ENCODE results near the gene TMEM169.

TMEM169 gene

DNA sequence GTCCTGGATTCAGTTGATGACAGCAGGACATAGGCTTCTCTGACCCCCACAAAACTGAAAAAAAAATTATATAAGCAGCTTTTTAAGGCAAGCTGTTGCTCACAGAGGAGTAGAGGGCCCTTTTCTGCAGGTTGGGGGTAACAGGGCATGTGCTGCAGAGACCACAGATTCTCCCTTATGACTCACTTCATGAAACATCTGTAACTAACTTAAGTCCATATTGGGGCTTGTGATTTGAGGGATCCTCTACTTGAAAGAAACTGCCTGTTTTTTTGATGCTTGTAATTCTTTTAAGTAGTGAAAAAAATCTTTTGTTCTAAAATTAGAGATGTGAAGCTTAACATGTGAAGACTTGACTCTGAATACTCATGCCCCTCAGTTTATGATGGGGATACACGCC lies 60.8 kb downstream of the TMEM169 start:
- H3K4me1 ChIP-seq (ENCODE audit: control insufficient read depth in 2 of 2, insufficient read depth in 1 of 2, low read depth in 1 of 2, low read length in 2 of 2): no peaks in the 10 kb centered on the region
- H3K18ac ChIP-seq (ENCODE audit: low read length): no peak overlapping the region
- no peaks in the 10 kb centered on the region for H3K9me3 ChIP-seq (replicated peaks in 1 of 2; ENCODE audit: control insufficient read depth in 2 of 2, insufficient read depth in 1 of 2, low read depth in 1 of 2, low read length in 2 of 2)
- H3K23ac ChIP-seq (ENCODE audit: low read depth, low read length, poor library complexity): no peak overlapping the region
- no peaks in the 10 kb centered on the region for H3K27me3 ChIP-seq (ENCODE audit: control insufficient read depth in 3 of 3, insufficient read depth in 3 of 3, low read depth in 1 of 3, low read length in 3 of 3)
- no peak overlapping the region for H3K4me2 ChIP-seq (ENCODE audit: insufficient read depth, low read length, poor library complexity, severe bottlenecking)
- no peak overlapping the region for H3K4me3 ChIP-seq (ENCODE audit: low read length in 2 of 2)
- no peak overlapping the region for H3K14ac ChIP-seq (ENCODE audit: low read length)
- no peak overlapping the region for H2AFZ ChIP-seq (ENCODE audit: low read length)
- DNase-seq (ENCODE audit: low spot score): no peak
- no peak overlapping the region for H2AK5ac ChIP-seq (ENCODE audit: low read depth, low read length)
- H2BK15ac ChIP-seq (ENCODE audit: low read length): no peak overlapping the region
- no peak overlapping the region for H2BK5ac ChIP-seq (ENCODE audit: low read length)
- no peak overlapping the region for H3K4ac ChIP-seq (ENCODE audit: low read length)
- H3K9ac ChIP-seq (ENCODE audit: low read depth, low read length, poor library complexity): no peak overlapping the region
- H2BK12ac ChIP-seq (ENCODE audit: low read length): no peak overlapping the region
- WGBS, 2 donors (ENCODE audit: extremely low coverage in 2 of 2, insufficient read length in 2 of 2, insufficient replicate concordance in 1 of 2): no CpG with 5 or more reads among the region's 1 CpG
- H3K36me3 ChIP-seq (replicated peaks in 1 of 2; ENCODE audit: control insufficient read depth in 2 of 2, insufficient read depth in 2 of 2, low read length in 2 of 2): peaks cover 48 to 99% of the 10 kb centered on the region in 2 donors
- H4K91ac ChIP-seq (ENCODE audit: low read depth, low read length, poor library complexity): no peak overlapping the region
- peaks cover 4% of the 10 kb centered on the region for H3K79me1 ChIP-seq (ENCODE audit: low read depth, low read length)
- no peak overlapping the region for H2BK120ac ChIP-seq (ENCODE audit: low read depth, low read length)
- H4K8ac ChIP-seq (ENCODE audit: low read depth, low read length): no peak overlapping the region
- H3K27ac ChIP-seq (replicated peaks; ENCODE audit: low read length): no peak overlapping the region

DNA sequence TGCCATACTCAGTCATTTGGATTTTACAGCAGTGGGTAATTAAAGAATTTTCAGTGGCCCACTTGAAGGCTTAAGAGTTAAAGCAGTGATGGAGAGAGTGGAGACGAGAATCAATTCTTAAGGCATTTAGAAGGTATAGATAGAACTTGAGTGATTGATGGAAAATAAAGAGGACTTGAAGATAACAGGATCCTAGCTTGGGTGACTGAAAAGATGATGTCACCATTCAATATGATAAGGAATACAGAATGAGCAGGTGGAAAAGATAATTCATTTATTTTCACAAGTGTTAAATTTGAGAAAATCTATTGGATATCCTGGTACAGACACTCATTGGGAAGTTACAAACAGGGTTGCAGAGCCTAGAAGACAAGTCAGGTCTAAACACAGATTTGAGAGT lies 62.7 kb downstream of the TMEM169 start:
- Histone ChIP-seq H2BK15ac (ENCODE audit: low read length) (no peak overlapping the region), H3K9ac (ENCODE audit: low read depth, low read length, poor library complexity) (no peak overlapping the region), H3K9me3 (replicated peaks in 1 of 2; ENCODE audit: control insufficient read depth in 2 of 2, insufficient read depth in 1 of 2, low read depth in 1 of 2, low read length in 2 of 2) (no peaks in the 10 kb centered on the region), H3K23ac (ENCODE audit: low read depth, low read length, poor library complexity) (no peak overlapping the region), H3K79me1 (ENCODE audit: low read depth, low read length) (peaks cover 2% of the 10 kb centered on the region), H3K14ac (ENCODE audit: low read length) (no peak overlapping the region), H2BK5ac (ENCODE audit: low read length) (no peak overlapping the region), H2AK5ac (ENCODE audit: low read depth, low read length) (no peak overlapping the region), H3K27me3 (ENCODE audit: control insufficient read depth in 3 of 3, insufficient read depth in 3 of 3, low read depth in 1 of 3, low read length in 3 of 3) (no peaks in the 10 kb centered on the region), H3K4ac (ENCODE audit: low read length) (no peak overlapping the region), H3K4me3 (ENCODE audit: low read length in 2 of 2) (no peak overlapping the region), H3K4me1 (ENCODE audit: control insufficient read depth in 2 of 2, insufficient read depth in 1 of 2, low read depth in 1 of 2, low read length in 2 of 2) (no peaks in the 10 kb centered on the region), H3K18ac (ENCODE audit: low read length) (no peak overlapping the region), H3K27ac (replicated peaks; ENCODE audit: low read length) (no peak overlapping the region), H2BK12ac (ENCODE audit: low read length) (no peak overlapping the region), H4K8ac (ENCODE audit: low read depth, low read length) (no peak overlapping the region), H2AFZ (ENCODE audit: low read length) (no peak overlapping the region), H2BK120ac (ENCODE audit: low read depth, low read length) (no peak overlapping the region), H3K4me2 (ENCODE audit: insufficient read depth, low read length, poor library complexity, severe bottlenecking) (no peak overlapping the region), H4K91ac (ENCODE audit: low read depth, low read length, poor library complexity) (no peak overlapping the region), H3K36me3 (replicated peaks in 1 of 2; ENCODE audit: control insufficient read depth in 2 of 2, insufficient read depth in 2 of 2, low read length in 2 of 2) (peaks cover 36 to 99% of the 10 kb centered on the region in 2 donors)
- DNase-seq (ENCODE audit: low spot score): no peak
- no CpG with 5 or more reads among the region's 1 CpG for WGBS, 2 donors (ENCODE audit: extremely low coverage in 2 of 2, insufficient read length in 2 of 2, insufficient replicate concordance in 1 of 2)

DNA sequence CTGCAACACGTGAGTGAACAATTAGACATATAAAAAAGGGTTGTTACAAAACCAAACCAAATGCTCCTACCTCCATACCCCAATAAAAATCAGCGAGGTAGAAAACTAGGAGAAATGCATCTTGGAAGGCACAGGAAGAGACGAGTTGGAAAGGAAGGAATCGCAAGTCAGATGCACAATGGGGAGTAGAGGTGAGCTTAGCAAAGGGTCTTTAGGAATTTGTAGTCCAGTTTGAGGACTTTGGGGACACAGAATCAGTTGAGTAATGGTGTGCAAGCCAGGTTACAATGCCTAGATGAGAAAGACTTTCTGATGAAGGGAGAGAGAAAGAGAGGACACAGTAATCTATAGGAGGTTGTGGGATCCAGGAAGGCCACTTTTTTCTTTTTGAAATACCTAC lies 63.1 kb downstream of the TMEM169 start:
- Histone ChIP-seq H3K9me3 (replicated peaks in 1 of 2; ENCODE audit: control insufficient read depth in 2 of 2, insufficient read depth in 1 of 2, low read depth in 1 of 2, low read length in 2 of 2) (no peaks in the 10 kb centered on the region), H2BK5ac (ENCODE audit: low read length) (no peak overlapping the region), H4K91ac (ENCODE audit: low read depth, low read length, poor library complexity) (no peak overlapping the region), H3K36me3 (replicated peaks in 1 of 2; ENCODE audit: control insufficient read depth in 2 of 2, insufficient read depth in 2 of 2, low read length in 2 of 2) (peaks cover 37 to 99% of the 10 kb centered on the region in 2 donors), H3K9ac (ENCODE audit: low read depth, low read length, poor library complexity) (no peak overlapping the region), H2AK5ac (ENCODE audit: low read depth, low read length) (no peak overlapping the region), H2AFZ (ENCODE audit: low read length) (no peak overlapping the region), H2BK120ac (ENCODE audit: low read depth, low read length) (no peak overlapping the region), H3K79me1 (ENCODE audit: low read depth, low read length) (peaks cover 2% of the 10 kb centered on the region), H2BK12ac (ENCODE audit: low read length) (no peak overlapping the region), H3K27me3 (ENCODE audit: control insufficient read depth in 3 of 3, insufficient read depth in 3 of 3, low read depth in 1 of 3, low read length in 3 of 3) (no peaks in the 10 kb centered on the region), H3K4me3 (ENCODE audit: low read length in 2 of 2) (no peak overlapping the region), H3K23ac (ENCODE audit: low read depth, low read length, poor library complexity) (no peak overlapping the region), H3K27ac (replicated peaks; ENCODE audit: low read length) (no peak overlapping the region), H4K8ac (ENCODE audit: low read depth, low read length) (no peak overlapping the region), H3K4me2 (ENCODE audit: insufficient read depth, low read length, poor library complexity, severe bottlenecking) (no peak overlapping the region), H2BK15ac (ENCODE audit: low read length) (no peak overlapping the region), H3K18ac (ENCODE audit: low read length) (no peak overlapping the region), H3K4ac (ENCODE audit: low read length) (no peak overlapping the region), H3K14ac (ENCODE audit: low read length) (no peak overlapping the region), H3K4me1 (ENCODE audit: control insufficient read depth in 2 of 2, insufficient read depth in 1 of 2, low read depth in 1 of 2, low read length in 2 of 2) (no peaks in the 10 kb centered on the region)
- no peak for DNase-seq (ENCODE audit: low spot score)
- no CpG with 5 or more reads among the region's 4 CpGs for WGBS, 2 donors (ENCODE audit: extremely low coverage in 2 of 2, insufficient read length in 2 of 2, insufficient replicate concordance in 1 of 2)

DNA sequence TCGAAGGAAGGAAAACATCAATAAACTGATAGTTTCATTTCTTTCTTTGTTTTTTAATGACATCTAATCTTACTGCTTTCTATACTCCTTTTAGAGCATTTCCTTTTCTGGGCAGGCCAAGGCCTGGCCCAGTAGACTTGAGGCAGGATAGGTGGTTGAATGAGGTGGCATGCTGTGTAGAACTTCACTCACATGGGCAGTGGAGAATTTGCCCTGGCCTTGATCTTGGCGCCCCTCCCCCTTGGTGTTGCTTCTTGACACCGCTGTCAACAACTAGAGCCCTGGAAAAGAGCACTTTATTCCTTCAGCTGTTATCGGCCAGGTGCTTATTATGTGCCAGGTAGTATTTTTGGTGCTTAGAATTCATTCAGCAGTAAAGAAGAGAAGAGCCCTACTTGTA lies 64.9 kb downstream of the TMEM169 start:
- Histone ChIP-seq H3K4me3 (ENCODE audit: low read length in 2 of 2) (no peak overlapping the region), H2BK120ac (ENCODE audit: low read depth, low read length) (no peak overlapping the region), H4K8ac (ENCODE audit: low read depth, low read length) (no peak overlapping the region), H2BK15ac (ENCODE audit: low read length) (no peak overlapping the region), H3K36me3 (replicated peaks in 1 of 2; ENCODE audit: control insufficient read depth in 2 of 2, insufficient read depth in 2 of 2, low read length in 2 of 2) (peaks cover 37 to 99% of the 10 kb centered on the region in 2 donors), H3K9ac (ENCODE audit: low read depth, low read length, poor library complexity) (no peak overlapping the region), H3K4me1 (ENCODE audit: control insufficient read depth in 2 of 2, insufficient read depth in 1 of 2, low read depth in 1 of 2, low read length in 2 of 2) (no peaks in the 10 kb centered on the region), H3K9me3 (replicated peaks in 1 of 2; ENCODE audit: control insufficient read depth in 2 of 2, insufficient read depth in 1 of 2, low read depth in 1 of 2, low read length in 2 of 2) (no peaks in the 10 kb centered on the region), H2BK5ac (ENCODE audit: low read length) (no peak overlapping the region), H2BK12ac (ENCODE audit: low read length) (no peak overlapping the region), H3K4me2 (ENCODE audit: insufficient read depth, low read length, poor library complexity, severe bottlenecking) (no peak overlapping the region), H3K4ac (ENCODE audit: low read length) (no peak overlapping the region), H2AK5ac (ENCODE audit: low read depth, low read length) (no peak overlapping the region), H3K27ac (replicated peaks; ENCODE audit: low read length) (no peak overlapping the region), H3K14ac (ENCODE audit: low read length) (no peak overlapping the region), H3K79me1 (ENCODE audit: low read depth, low read length) (peaks cover 2% of the 10 kb centered on the region), H3K23ac (ENCODE audit: low read depth, low read length, poor library complexity) (no peak overlapping the region), H3K18ac (ENCODE audit: low read length) (no peak overlapping the region), H3K27me3 (ENCODE audit: control insufficient read depth in 3 of 3, insufficient read depth in 3 of 3, low read depth in 1 of 3, low read length in 3 of 3) (no peaks in the 10 kb centered on the region), H2AFZ (ENCODE audit: low read length) (no peak overlapping the region), H4K91ac (ENCODE audit: low read depth, low read length, poor library complexity) (no peak overlapping the region)
- no CpG with 5 or more reads among the region's 4 CpGs for WGBS, 2 donors (ENCODE audit: extremely low coverage in 2 of 2, insufficient read length in 2 of 2, insufficient replicate concordance in 1 of 2)
- no peak for DNase-seq (ENCODE audit: low spot score)

Data from neuronal stem cell (in vitro differentiated cells).